HG02938 (cell line): Measurements from ENCODE around the gene PITPNB.

ENCODE experiments used
- ATAC-seq: cut with Tn5 transposase; IDR thresholded peaks from one replicate; pipeline ENCODE4 v1.9.1; 2021; ENCODE audit warnings: mild to moderate bottlenecking, moderate library complexity; ENCODE audit not compliant: unreplicated experiment

The PITPNB gene

GRCh38 chr22:27804470-27805297, 114.4 kb downstream of the PITPNB start:
- ATAC-seq: no peak

GRCh38 chr22:27803841-27804415, 115.1 kb downstream of the PITPNB start:
- no peak for ATAC-seq

- ATAC-seq: no peak
These were observed 116.5 kb downstream of the PITPNB start for GRCh38 chr22:27802346-27803073.
